CD4-positive, alpha-beta T cell treated with Interleukin-4 for 1 hour (primary cell): ENCODE data around the gene OBP2A.
A peak's percentile ranks its signal among the peaks of the same experiment; 100 is the strongest.
"Not testable (repeated sequence)": the region's sequence is repeated elsewhere in the genome, so short reads cannot be mapped to it uniquely, and the experiment has no call there.

Source experiments
- DNase-seq, 2 donors: peaks; one replicate each; pipeline ENCODE4 v3.0.0-alpha.2; 2020 to 2022

Gene OBP2A

GRCh38 chr9:135526730-135527571 lies 19.0 kb upstream of the OBP2A start:
- no peak for DNase-seq

GRCh38 chr9:135528842-135529435 lies 17.0 kb upstream of the OBP2A start:
- DNase-seq: not testable (repeated sequence)

- DNase-seq: no peak
These were observed 15.8 kb upstream of the OBP2A start for GRCh38 chr9:135530146-135530545.

- DNase-seq: no peak
These were observed 14.8 kb upstream of the OBP2A start for GRCh38 chr9:135531096-135531495.

DNA sequence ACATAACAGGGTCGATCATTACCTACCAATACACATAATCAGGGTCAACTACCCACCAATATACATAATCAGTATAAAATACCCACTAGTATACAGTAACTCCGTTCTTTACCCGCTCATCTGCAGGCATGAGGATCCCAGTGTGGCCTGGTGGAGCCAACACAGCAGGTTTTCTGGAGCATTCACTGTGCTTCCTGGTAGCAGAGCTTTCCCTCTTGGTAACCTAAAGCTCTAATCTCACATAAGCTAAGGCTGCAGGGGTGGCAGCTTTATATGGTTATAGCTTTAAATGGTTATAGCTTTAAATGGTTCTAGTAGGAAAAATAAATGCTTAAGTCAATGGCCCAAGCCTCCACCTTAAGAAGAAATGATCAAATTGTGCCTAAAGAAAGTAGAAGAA lies 12.8 kb upstream of the OBP2A start:
- no peak for DNase-seq

DNA sequence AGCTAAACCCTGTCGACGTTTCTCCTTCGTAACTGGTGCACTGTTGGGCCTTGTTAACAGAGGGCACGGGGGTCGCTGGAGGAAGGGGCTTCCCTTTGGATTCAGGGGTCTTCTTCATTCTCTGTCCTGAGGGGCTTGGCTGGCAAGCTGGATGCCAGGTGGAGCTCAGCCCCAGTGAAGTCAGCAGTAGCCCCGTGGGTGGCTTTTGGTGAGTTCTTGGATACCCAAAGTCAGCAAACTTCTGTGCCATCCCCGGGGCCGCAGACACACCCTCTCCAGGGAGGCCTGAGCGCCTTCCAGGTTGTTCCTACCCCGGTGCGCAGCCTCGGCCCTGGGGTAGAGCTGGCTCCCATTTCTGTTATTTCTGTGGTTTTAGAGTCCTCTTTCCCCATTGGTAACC lies 12.3 kb upstream of the OBP2A start:
- DNase-seq: no peak

- not testable (repeated sequence) for DNase-seq
These were observed 11.7 kb upstream of the OBP2A start for GRCh38 chr9:135534192-135534711.

GRCh38 chr9:135534826-135535225 lies 11.1 kb upstream of the OBP2A start:
- not testable (repeated sequence) for DNase-seq

GRCh38 chr9:135535631-135536030 lies 10.3 kb upstream of the OBP2A start:
- DNase-seq: not testable (repeated sequence)

- no peak for DNase-seq
These were observed 9.7 kb upstream of the OBP2A start for GRCh38 chr9:135536216-135536615.

GRCh38 chr9:135543262-135543894 lies 2.5 kb upstream of the OBP2A start:
- not testable (repeated sequence) for DNase-seq

DNA sequence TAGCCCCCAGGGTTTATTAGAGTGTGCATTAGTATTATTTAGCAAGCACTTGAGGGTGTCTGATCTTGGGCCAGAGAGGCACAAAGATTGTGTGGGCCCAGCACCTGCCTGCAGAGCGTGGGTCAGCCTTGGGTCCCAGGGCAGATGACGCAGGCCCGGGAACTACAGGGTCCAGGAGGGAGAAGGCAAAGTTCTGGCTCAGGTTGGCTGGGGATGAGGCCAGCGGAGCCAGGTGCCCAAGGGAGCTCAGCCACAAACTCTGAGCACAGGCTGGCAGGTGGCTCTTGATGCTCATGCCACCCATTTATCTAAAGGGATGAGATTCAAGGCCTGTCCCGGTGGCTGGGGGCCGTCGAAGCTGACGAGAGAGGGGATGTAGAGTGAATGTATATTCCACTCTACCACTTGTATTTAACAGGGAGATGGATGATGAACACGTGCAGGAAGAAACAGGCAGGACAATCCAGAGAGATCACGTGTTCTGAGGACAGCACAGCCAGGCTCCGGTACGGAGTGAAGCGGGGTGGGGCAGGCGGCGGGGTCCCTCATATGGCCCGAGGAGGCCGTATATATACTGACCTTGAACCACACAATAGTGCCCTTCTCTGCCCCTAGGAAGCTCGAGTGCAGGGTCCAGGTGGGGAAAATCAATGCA lies 818 bp upstream of the OBP2A start:
- peak in 1 of 2 donors; percentile 6 for DNase-seq

DNA sequence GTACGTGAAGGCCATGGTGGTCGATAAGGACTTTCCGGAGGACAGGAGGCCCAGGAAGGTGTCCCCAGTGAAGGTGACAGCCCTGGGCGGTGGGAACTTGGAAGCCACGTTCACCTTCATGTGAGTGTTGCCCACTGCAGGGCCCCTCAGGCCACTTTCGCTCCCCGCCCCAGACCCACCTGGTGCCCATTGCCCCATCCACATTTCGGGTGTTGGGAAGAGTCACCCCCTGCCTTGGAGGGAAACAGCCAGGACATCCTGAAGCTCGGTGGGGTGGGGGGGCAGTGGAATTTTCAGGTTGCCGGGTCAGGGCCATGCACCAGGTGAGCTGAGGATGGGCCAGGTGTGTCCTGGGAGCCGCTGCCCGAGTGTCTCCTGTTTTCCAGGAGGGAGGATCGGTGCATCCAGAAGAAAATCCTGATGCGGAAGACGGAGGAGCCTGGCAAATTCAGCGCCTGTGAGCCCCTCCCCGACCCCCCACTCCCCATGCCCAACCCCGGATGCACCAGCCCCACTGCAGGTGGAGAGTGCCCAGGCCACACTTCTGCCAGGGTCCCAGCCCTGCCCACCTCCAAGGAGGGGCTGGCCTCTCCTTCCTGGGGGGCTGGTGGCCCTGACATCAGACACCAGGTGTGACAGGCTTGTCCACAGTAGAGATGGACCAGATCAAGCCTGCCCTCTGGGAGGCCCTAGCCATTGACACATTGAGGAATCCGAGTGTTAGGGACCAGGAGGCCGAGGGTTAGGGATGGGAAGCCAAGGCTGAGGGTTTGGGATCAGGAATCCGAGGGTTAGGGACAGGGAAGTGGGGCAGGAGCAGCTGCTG lies 1.1 kb downstream of the OBP2A start:
- not testable (repeated sequence) for DNase-seq

- no peak for DNase-seq
These were observed 2.1 kb downstream of the OBP2A start for GRCh38 chr9:135547756-135548736.

- not testable (repeated sequence) for DNase-seq
These were observed 3.8 kb downstream of the OBP2A start for GRCh38 chr9:135549478-135550343.

GRCh38 chr9:135550344-135550918 lies 4.5 kb downstream of the OBP2A start:
- no peak for DNase-seq

- no peak for DNase-seq
These were observed 5.1 kb downstream of the OBP2A start for GRCh38 chr9:135551031-135551430.

GRCh38 chr9:135551456-135551855 lies 5.5 kb downstream of the OBP2A start:
- no peak for DNase-seq

DNA sequence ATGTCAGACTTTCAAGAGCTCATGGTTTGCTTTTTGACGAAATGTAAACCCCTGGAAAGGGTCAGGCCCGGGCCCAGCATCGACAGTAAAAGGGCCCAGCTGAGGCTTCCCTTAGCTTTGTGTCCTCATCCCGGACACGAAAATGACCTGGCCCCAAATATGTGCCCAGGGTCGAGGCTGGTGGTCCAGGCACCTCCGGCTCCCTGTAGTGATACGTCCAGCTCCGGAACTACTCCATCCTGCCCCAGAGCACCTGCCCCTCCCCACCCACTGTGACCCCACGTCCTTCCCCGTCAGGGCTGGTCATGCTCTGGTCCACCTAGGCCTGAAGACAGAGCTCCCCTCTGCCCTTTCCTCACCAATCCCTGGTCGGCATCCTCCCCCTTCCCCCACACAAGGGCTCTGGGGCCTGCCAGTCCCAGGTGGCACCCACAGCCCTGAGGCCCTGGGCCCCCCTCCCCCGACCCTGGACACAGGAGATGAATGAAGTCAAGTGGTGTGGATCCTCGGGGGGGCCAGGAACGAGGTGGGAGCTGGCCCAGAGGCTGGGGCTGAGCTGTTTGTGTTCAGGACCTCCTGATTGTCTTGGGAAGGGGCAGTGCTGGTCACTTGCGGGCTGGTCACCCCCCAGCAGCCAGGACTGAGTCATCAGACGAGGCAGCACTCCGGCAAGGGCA lies 6.2 kb downstream of the OBP2A start:
- no peak for DNase-seq
